ENCODE measurements around the gene BABAM2. TPM values are rescaled to one million over a fixed set of nuclear protein-coding genes. Genes with fewer than 3 reads are reported as not detected.

BABAM2 gene
- total RNA-seq, 1 donor from 2014 or later, result 34.6 TPM

DNA sequence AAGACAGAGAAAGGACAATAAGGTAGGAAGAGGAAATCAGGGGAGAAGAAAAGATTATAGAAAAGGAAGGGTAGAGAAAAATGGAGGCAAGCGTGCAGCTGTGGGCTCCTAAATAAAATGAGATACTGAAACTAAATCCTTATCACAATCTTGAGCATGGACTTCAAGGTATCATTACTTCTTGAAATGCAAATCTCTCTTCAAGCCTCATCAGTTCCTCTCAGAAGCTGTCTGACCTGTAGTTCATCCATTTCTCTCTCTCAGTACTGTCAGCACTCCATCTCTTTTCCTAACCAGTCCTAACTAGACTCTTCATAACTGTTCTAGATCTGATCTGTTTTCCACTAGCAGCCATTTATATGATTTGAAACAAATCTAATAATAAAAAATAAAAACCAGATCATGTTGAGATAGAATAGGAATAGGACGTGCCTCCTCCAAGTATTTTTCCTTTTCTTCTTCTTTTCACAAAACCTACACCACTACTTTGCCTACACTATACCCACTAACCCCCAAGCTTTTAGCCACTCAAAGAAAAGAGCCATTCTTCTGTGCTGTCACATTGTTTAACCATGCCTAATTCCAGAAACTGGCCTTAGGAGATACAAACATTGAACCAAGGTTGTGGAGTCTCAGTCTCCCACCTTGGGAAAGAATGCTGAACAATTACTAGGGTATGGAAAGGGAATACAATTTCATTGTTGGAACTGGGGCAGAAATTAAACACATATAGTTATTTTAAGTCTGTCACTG is 21.1 kb downstream of the BABAM2 start:
- TF ChIP-seq EZH2 (IDR thresholded peaks at IDR 0.05) (no peak), EZH2phosphoT487 (IDR thresholded peaks at IDR 0.05) (no peak), CTCF (IDR thresholded peaks at IDR 0.05) (no peak)

DNA sequence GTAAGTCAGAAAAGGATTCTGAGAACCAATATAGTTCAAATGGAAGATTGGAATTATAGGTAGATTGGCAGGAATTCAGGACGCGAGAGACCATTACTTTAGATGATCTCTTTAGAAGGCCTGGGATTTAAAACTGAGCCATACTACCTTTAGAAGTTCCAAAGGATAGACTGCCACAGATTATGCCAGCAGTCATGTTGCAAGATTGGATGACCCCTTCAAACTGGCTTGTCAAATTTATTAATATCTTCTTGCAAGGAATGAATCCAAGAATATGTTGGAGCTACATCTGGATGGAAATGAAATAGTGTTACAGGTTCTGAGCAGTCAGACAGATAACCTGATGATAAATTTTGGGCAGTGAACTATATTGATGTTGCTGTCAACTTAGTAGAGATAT is 22.0 kb downstream of the BABAM2 start:
- Mint-ChIP-seq H3K4me1 (no peaks in the 10 kb centered on the region), H3K27me3 (ENCODE audit: insufficient read depth, low read depth) (no peaks in the 10 kb centered on the region), H3K36me3 (peaks cover 2% of the 10 kb centered on the region), H3K27ac (no peak overlapping the region), H3K4me3 (no peak overlapping the region), H3K9me3 (no peaks in the 10 kb centered on the region)
- TF ChIP-seq EZH2phosphoT487 (IDR thresholded peaks at IDR 0.05), result no peak
- no peak for TF ChIP-seq EZH2 (IDR thresholded peaks at IDR 0.05)
- no peak for TF ChIP-seq CTCF (IDR thresholded peaks at IDR 0.05)
- Histone ChIP-seq H3F3A (ENCODE audit: low read depth) (no peaks in the 10 kb centered on the region), H2AFZ (replicated peaks) (no peak overlapping the region), H3K9me3 (ENCODE audit: low read depth) (no peaks in the 10 kb centered on the region), H3K4me2 (no peak overlapping the region), H3K36me3 (no peaks in the 10 kb centered on the region), H3K9ac (no peak overlapping the region), H3K27ac (no peak overlapping the region), H3K4me1 (no peaks in the 10 kb centered on the region), H3K27me3 (no peaks in the 10 kb centered on the region), H3K4me3 (no peak overlapping the region), H4K20me1 (ENCODE audit: low read depth) (peaks cover 3% of the 10 kb centered on the region), H3K79me2 (ENCODE audit: low read depth) (no peaks in the 10 kb centered on the region)
- DNase-seq (ENCODE audit: low spot score), result no peak

More for the DNA sequence above, 21.1 kb downstream of the BABAM2 start:
- Histone ChIP-seq H4K20me1 (ENCODE audit: low read depth) (peaks cover 3% of the 10 kb centered on the region), H3K79me2 (ENCODE audit: low read depth) (no peaks in the 10 kb centered on the region), H3K36me3 (no peaks in the 10 kb centered on the region), H3K27ac (no peak overlapping the region), H2AFZ (replicated peaks) (no peak overlapping the region), H3K4me2 (no peak overlapping the region), H3K4me3 (no peak overlapping the region), H3K9ac (no peak overlapping the region), H3F3A (ENCODE audit: low read depth) (no peaks in the 10 kb centered on the region), H3K9me3 (ENCODE audit: low read depth) (no peaks in the 10 kb centered on the region), H3K4me1 (no peaks in the 10 kb centered on the region), H3K27me3 (no peaks in the 10 kb centered on the region)
- DNase-seq (ENCODE audit: low spot score), result peak; percentile 6
- Mint-ChIP-seq H3K27ac (no peak overlapping the region), H3K4me1 (no peaks in the 10 kb centered on the region), H3K36me3 (peaks cover 2% of the 10 kb centered on the region), H3K27me3 (ENCODE audit: insufficient read depth, low read depth) (no peaks in the 10 kb centered on the region), H3K9me3 (no peaks in the 10 kb centered on the region), H3K4me3 (no peak overlapping the region)

DNA sequence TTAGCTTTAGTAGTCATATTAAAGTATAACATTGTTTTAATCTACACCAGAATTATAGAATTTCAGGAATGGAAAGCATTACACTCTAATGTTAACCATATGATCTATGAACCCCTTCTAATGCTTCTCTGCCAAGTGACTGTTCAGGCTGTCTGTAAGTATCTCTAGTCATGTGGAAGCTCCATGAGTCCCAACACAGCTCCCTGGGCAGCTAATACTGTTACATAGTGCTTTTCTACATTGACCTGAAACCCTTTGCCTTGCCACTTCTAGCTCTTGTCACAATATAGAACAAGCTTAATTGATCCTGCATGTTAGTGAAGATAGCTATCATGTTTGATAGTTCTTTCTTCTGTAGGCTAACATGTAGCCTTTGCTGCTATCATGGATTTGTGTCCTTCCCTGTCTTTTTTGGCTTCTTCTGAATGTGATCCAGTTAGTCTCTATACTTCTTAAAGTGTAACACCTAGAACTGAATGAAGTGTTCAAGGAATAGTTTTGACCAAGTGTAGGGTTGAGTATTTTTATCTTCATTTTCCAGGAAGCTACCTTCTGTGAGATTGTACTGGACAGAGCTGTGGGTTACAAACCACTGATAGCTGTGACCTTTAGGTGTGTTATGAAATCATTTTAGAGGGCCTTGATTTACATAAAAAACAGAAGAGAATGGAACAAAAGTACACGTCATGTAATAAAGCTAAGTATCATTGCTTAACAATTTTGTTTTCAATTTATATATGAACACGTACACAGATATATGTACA is 23.7 kb downstream of the BABAM2 start:
- no peaks in the 10 kb centered on the region for H3F3A ChIP-seq (ENCODE audit: low read depth)
- peaks cover 3% of the 10 kb centered on the region for H4K20me1 ChIP-seq (ENCODE audit: low read depth)
- Mint-ChIP-seq H3K4me1 (no peaks in the 10 kb centered on the region), H3K36me3 (no peaks in the 10 kb centered on the region), H3K9me3 (no peaks in the 10 kb centered on the region), H3K27me3 (ENCODE audit: insufficient read depth, low read depth) (no peaks in the 10 kb centered on the region), H3K27ac (no peak overlapping the region), H3K4me3 (no peak overlapping the region)
- H3K4me1 ChIP-seq, result no peaks in the 10 kb centered on the region
- DNase-seq (ENCODE audit: low spot score), result no peak
- no peaks in the 10 kb centered on the region for H3K9me3 ChIP-seq (ENCODE audit: low read depth)
- H3K4me3 ChIP-seq, result no peak overlapping the region
- H3K27ac ChIP-seq, result no peak overlapping the region
- no peak overlapping the region for H2AFZ ChIP-seq (replicated peaks)
- TF ChIP-seq EZH2 (IDR thresholded peaks at IDR 0.05) (no peak), CTCF (IDR thresholded peaks at IDR 0.05) (no peak), EZH2phosphoT487 (IDR thresholded peaks at IDR 0.05) (no peak)
- no peak overlapping the region for H3K9ac ChIP-seq
- no peaks in the 10 kb centered on the region for H3K36me3 ChIP-seq
- H3K79me2 ChIP-seq (ENCODE audit: low read depth), result no peaks in the 10 kb centered on the region
- no peak overlapping the region for H3K4me2 ChIP-seq
- H3K27me3 ChIP-seq, result no peaks in the 10 kb centered on the region

All from neural progenitor cell (in vitro differentiated cells).